DMS53 treated with DMSO at 0.1 percent for 48 hours (cell line): Measurements from ENCODE around the gene CENPV.

Experiments
- DNase-seq: peaks from one replicate; lab custom pipeline; 2025; ENCODE audit not compliant: unreplicated experiment; lab: John Stamatoyannopoulos, UW

Gene CENPV

GRCh38 chr17:16363749-16364536, 10.7 kb upstream of the CENPV start:
- peak; percentile 42 for DNase-seq

GRCh38 chr17:16361874-16362273, 8.6 kb upstream of the CENPV start:
- no peak for DNase-seq

GRCh38 chr17:16358394-16358793, 5.1 kb upstream of the CENPV start:
- DNase-seq = no peak

GRCh38 chr17:16354585-16354984, 1.3 kb upstream of the CENPV start:
- DNase-seq = no peak

- peak; percentile 22 for DNase-seq
Measured at GRCh38 chr17:16352667-16353316, 477 bp downstream of the CENPV start.

- DNase-seq = peak; percentile 9
Measured at GRCh38 chr17:16352303-16352666, 984 bp downstream of the CENPV start.

- no peak for DNase-seq
Measured at GRCh38 chr17:16351831-16352230, 1.4 kb downstream of the CENPV start.

- no peak for DNase-seq
Measured at GRCh38 chr17:16349431-16349830, 3.8 kb downstream of the CENPV start.

- DNase-seq = no peak
Measured at GRCh38 chr17:16348586-16348985, 4.7 kb downstream of the CENPV start.

GRCh38 chr17:16346721-16347271, 6.5 kb downstream of the CENPV start:
- DNase-seq = no peak

GRCh38 chr17:16345565-16345964, 7.7 kb downstream of the CENPV start:
- DNase-seq = no peak

- no peak for DNase-seq
Measured at GRCh38 chr17:16343569-16343968, 9.7 kb downstream of the CENPV start.

- DNase-seq = no peak
Measured at GRCh38 chr17:16342979-16343378, 10.3 kb downstream of the CENPV start.

GRCh38 chr17:16339959-16340358, 13.3 kb downstream of the CENPV start:
- no peak for DNase-seq

GRCh38 chr17:16339402-16339801, 13.9 kb downstream of the CENPV start:
- DNase-seq = no peak

GRCh38 chr17:16338391-16338790, 14.9 kb downstream of the CENPV start:
- no peak for DNase-seq

- DNase-seq = no peak
Measured at GRCh38 chr17:16329519-16330271, 23.6 kb downstream of the CENPV start.

- no peak for DNase-seq
Measured at GRCh38 chr17:16328997-16329396, 24.3 kb downstream of the CENPV start.

GRCh38 chr17:16327018-16327417, 26.3 kb downstream of the CENPV start:
- no peak for DNase-seq

GRCh38 chr17:16325964-16326363, 27.3 kb downstream of the CENPV start:
- DNase-seq = no peak

GRCh38 chr17:16322636-16323035, 30.6 kb downstream of the CENPV start:
- DNase-seq = no peak

GRCh38 chr17:16319969-16320368, 33.3 kb downstream of the CENPV start:
- DNase-seq = no peak
